Nephron (organoid): Measurements from ENCODE around the gene CTNNAL1.
"Not testable (repeated sequence)": the region's sequence is repeated elsewhere in the genome, so short reads cannot be mapped to it uniquely, and the experiment has no call there.

ENCODE experiments used
- H3K27ac Mint-ChIP-seq, 3 experiments: 2 replicates each; pipeline ENCODE4 v1.8.0; 2020; ENCODE audit warnings: mixed read lengths in 3 of 3, mild to moderate bottlenecking in 2 of 3, moderate library complexity in 1 of 3
- H3K27me3 Mint-ChIP-seq: 2 replicates; pipeline ENCODE4 v1.8.0; 2021; ENCODE audit warnings: low read depth, mild to moderate bottlenecking, moderate library complexity, mixed read lengths
- H3K36me3 Mint-ChIP-seq: 2 replicates; pipeline ENCODE4 v1.8.0; 2020; ENCODE audit warnings: low read depth, mixed read lengths
- H3K4me1 Mint-ChIP-seq: 2 replicates; pipeline ENCODE4 v1.8.0; 2020; ENCODE audit warnings: mixed read lengths
- H3K4me3 Mint-ChIP-seq, 3 experiments: 2 replicates each; pipeline ENCODE4 v1.8.0; 2020; ENCODE audit warnings: mild to moderate bottlenecking in 3 of 3, mixed read lengths in 3 of 3, moderate library complexity in 2 of 3
- H3K9me3 Mint-ChIP-seq: 2 replicates; pipeline ENCODE4 v1.8.0; 2020; ENCODE audit warnings: mixed read lengths
- TF ChIP-seq, protein P1 (sequence below), 3 experiments: fragments of 200-600 bp; sonication (generic); IDR thresholded peaks; one replicate each; pipeline ENCODE4 v1.5.0; 2021; ENCODE audit warnings: antibody characterized with exemption in 3 of 3; ENCODE audit not compliant: unreplicated experiment in 3 of 3

Gene CTNNAL1

DNA sequence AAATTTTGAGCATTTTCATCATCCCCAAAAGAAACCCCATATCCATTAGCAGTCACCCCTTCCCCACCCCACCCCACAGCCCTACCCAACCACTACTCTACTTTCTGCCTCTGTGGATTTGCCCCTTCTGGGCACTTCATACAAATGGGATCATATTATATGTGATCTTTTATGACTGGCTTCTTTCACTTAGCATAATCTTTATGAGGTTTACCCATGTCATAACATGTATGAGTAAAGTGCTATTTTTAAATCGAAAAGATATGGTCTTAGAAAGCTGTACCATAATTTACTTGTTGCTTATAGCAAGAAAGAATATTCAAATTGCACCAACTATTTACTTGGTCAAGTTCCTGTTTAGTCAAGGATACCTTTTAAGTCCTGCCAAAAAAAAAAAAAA lies 92.1 kb downstream of the CTNNAL1 start:
- H3K4me1 Mint-ChIP-seq = no peaks in the 10 kb centered on the region
- H3K4me3 Mint-ChIP-seq = no peak overlapping the region
- no peaks in the 10 kb centered on the region for H3K27me3 Mint-ChIP-seq
- H3K9me3 Mint-ChIP-seq = no peaks in the 10 kb centered on the region
- peaks cover 65% of the 10 kb centered on the region for H3K36me3 Mint-ChIP-seq
- H3K27ac Mint-ChIP-seq = no peak overlapping the region
- TF ChIP-seq, protein P1, sequence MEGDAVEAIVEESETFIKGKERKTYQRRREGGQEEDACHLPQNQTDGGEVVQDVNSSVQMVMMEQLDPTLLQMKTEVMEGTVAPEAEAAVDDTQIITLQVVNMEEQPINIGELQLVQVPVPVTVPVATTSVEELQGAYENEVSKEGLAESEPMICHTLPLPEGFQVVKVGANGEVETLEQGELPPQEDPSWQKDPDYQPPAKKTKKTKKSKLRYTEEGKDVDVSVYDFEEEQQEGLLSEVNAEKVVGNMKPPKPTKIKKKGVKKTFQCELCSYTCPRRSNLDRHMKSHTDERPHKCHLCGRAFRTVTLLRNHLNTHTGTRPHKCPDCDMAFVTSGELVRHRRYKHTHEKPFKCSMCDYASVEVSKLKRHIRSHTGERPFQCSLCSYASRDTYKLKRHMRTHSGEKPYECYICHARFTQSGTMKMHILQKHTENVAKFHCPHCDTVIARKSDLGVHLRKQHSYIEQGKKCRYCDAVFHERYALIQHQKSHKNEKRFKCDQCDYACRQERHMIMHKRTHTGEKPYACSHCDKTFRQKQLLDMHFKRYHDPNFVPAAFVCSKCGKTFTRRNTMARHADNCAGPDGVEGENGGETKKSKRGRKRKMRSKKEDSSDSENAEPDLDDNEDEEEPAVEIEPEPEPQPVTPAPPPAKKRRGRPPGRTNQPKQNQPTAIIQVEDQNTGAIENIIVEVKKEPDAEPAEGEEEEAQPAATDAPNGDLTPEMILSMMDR (IDR thresholded peaks at IDR 0.05; ENCODE audit: unreplicated experiment in 3 of 3) = no peak

DNA sequence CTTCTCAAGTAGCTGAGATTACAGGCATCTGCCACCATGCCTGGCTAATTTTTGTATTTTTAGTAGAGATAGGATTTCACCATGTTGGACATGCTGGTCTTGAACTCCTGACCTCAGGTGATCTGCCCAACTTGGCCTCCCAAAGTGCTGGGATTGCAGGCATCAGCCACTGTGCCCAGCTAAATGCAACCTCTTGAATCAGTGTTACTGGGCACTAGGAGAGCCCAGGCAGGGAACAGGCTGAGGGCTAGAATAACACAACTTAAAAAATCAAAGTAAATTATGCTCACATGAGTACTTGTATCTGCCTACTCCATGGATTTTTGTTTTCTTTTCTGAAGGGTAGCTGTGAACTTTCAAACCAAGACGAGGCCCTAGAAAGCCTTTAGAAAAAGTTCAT lies 92.9 kb downstream of the CTNNAL1 start:
- H3K27ac Mint-ChIP-seq, H3K27me3 Mint-ChIP-seq, H3K4me1 Mint-ChIP-seq, H3K9me3 Mint-ChIP-seq, H3K4me3 Mint-ChIP-seq: not testable (repeated sequence)
- H3K36me3 Mint-ChIP-seq = peaks cover 68% of the 10 kb centered on the region

DNA sequence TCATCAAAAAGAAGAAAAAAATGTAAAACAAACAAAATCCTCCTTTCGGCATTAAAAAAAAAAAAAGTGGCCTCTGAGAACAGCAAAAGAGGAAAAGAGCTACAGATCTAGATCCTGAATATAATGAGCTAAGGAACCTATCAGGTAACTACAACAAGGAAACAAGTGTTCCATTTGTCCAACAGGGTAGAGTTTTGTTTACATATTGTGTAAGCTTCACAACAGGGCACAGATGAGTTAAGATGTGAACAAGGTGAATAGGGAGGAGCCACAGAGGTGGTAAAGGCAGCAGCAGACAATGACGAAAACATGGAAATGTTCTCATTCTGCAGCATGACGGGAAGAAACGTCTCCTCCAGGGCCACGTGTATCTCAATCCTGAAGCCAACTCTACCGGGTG lies 93.8 kb downstream of the CTNNAL1 start:
- H3K9me3 Mint-ChIP-seq = no peaks in the 10 kb centered on the region
- peaks cover 61% of the 10 kb centered on the region for H3K36me3 Mint-ChIP-seq
- no peaks in the 10 kb centered on the region for H3K27me3 Mint-ChIP-seq
- no peak overlapping the region for H3K4me3 Mint-ChIP-seq
- no peaks in the 10 kb centered on the region for H3K4me1 Mint-ChIP-seq
- no peak overlapping the region for H3K27ac Mint-ChIP-seq
- TF ChIP-seq, protein P1 (IDR thresholded peaks at IDR 0.05; ENCODE audit: unreplicated experiment in 3 of 3) = no peak

DNA sequence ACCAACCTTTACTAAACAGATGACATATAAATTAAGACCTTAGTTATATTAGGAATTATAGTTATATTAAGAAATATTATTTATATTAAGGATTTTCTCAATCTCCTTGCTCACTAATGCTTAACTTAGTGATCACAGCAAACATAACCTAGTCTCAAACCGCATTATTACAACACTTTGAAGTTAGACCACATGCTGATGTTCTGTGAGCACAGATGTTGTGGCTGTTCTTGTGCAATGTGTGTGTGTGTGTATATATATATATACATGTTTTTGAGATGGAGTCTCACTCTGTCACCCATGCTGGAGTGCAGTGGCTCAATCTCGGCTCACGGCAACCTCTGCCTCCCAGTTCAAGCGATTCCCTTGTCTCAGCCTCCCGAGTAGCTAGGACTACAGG lies 99.9 kb downstream of the CTNNAL1 start:
- Mint-ChIP-seq H3K27me3 (no peaks in the 10 kb centered on the region), H3K9me3 (no peaks in the 10 kb centered on the region), H3K36me3 (peaks cover 58% of the 10 kb centered on the region), H3K4me3 (no peak overlapping the region), H3K4me1 (no peaks in the 10 kb centered on the region), H3K27ac (no peak overlapping the region)
- TF ChIP-seq, protein P1 (IDR thresholded peaks at IDR 0.05; ENCODE audit: unreplicated experiment in 3 of 3) = no peak

- no peaks in the 10 kb centered on the region for H3K27me3 Mint-ChIP-seq
- TF ChIP-seq, protein P1 (IDR thresholded peaks at IDR 0.05; ENCODE audit: unreplicated experiment in 3 of 3) = no peak
- H3K4me1 Mint-ChIP-seq = no peaks in the 10 kb centered on the region
- H3K9me3 Mint-ChIP-seq = no peaks in the 10 kb centered on the region
- H3K27ac Mint-ChIP-seq = no peak overlapping the region
- no peak overlapping the region for H3K4me3 Mint-ChIP-seq
- peaks cover 62% of the 10 kb centered on the region for H3K36me3 Mint-ChIP-seq
Measured at GRCh38 chr9:108911820-108912219, 101.5 kb downstream of the CTNNAL1 start.

GRCh38 chr9:108910914-108911313 lies 102.4 kb downstream of the CTNNAL1 start:
- no peak overlapping the region for H3K27ac Mint-ChIP-seq
- no peaks in the 10 kb centered on the region for H3K27me3 Mint-ChIP-seq
- peaks cover 64% of the 10 kb centered on the region for H3K36me3 Mint-ChIP-seq
- H3K4me3 Mint-ChIP-seq = no peak overlapping the region
- no peaks in the 10 kb centered on the region for H3K9me3 Mint-ChIP-seq
- no peaks in the 10 kb centered on the region for H3K4me1 Mint-ChIP-seq
- TF ChIP-seq, protein P1 (IDR thresholded peaks at IDR 0.05; ENCODE audit: unreplicated experiment in 3 of 3) = no peak
